NCI-H1930 (cell line): Measurements from ENCODE around the gene RIIAD1.
"Not testable (repeated sequence)": the region's sequence is repeated elsewhere in the genome, so short reads cannot be mapped to it uniquely, and the experiment has no call there.

Source experiments
- DNase-seq, 2 experiments: peaks; one replicate each; lab custom pipeline; 2025; lab: John Stamatoyannopoulos, UW

RIIAD1 gene

GRCh38 chr1:151720974-151721787, at the start of gene RIIAD1:
TSS of gene RIIAD1 (plus strand) at chr1:151721522. CDS start at chr1:151721537, 15 bp downstream.
- peak in 1 of 2 experiments; percentile 40 for DNase-seq

GRCh38 chr1:151673407-151673806, 47.9 kb upstream of the RIIAD1 start:
- DNase-seq: no peak

GRCh38 chr1:151680391-151680790, 40.9 kb upstream of the RIIAD1 start:
- DNase-seq: no peak

GRCh38 chr1:151680826-151681225, 40.5 kb upstream of the RIIAD1 start:
- no peak for DNase-seq

GRCh38 chr1:151681923-151682322, 39.4 kb upstream of the RIIAD1 start:
- no peak for DNase-seq

- DNase-seq: not testable (repeated sequence)
Observed at GRCh38 chr1:151682901-151683300, 38.4 kb upstream of the RIIAD1 start.

- DNase-seq: no peak
Observed at GRCh38 chr1:151684128-151684527, 37.2 kb upstream of the RIIAD1 start.

GRCh38 chr1:151686561-151686960, 34.8 kb upstream of the RIIAD1 start:
- no peak for DNase-seq

GRCh38 chr1:151689494-151689893, 31.8 kb upstream of the RIIAD1 start:
- DNase-seq: no peak

- no peak for DNase-seq
Observed at GRCh38 chr1:151692226-151692625, 29.1 kb upstream of the RIIAD1 start.

- DNase-seq: peak in 1 of 2 experiments; percentile 10
Observed at GRCh38 chr1:151693057-151693651, 28.2 kb upstream of the RIIAD1 start.

- no peak for DNase-seq
Observed at GRCh38 chr1:151701515-151701914, 19.8 kb upstream of the RIIAD1 start.

- no peak for DNase-seq
Observed at GRCh38 chr1:151702936-151703335, 18.4 kb upstream of the RIIAD1 start.

- no peak for DNase-seq
Observed at GRCh38 chr1:151703813-151704212, 17.5 kb upstream of the RIIAD1 start.

GRCh38 chr1:151704246-151704645, 17.1 kb upstream of the RIIAD1 start:
- no peak for DNase-seq

- no peak for DNase-seq
Observed at GRCh38 chr1:151705146-151705545, 16.2 kb upstream of the RIIAD1 start.

- no peak for DNase-seq
Observed at GRCh38 chr1:151705753-151706463, 15.4 kb upstream of the RIIAD1 start.

- DNase-seq: no peak
Observed at GRCh38 chr1:151706464-151707415, 14.6 kb upstream of the RIIAD1 start.

GRCh38 chr1:151707541-151708065, 13.7 kb upstream of the RIIAD1 start:
- DNase-seq: no peak

GRCh38 chr1:151708891-151709290, 12.4 kb upstream of the RIIAD1 start:
- no peak for DNase-seq

- peak; percentile 57 to 74 for DNase-seq
Observed at GRCh38 chr1:151710187-151710840, 11.0 kb upstream of the RIIAD1 start.
